ENCODE results near the gene RIMS3.

The RIMS3 gene

GRCh38 chr1:40652979-40653378 is 12.5 kb downstream of the RIMS3 start:
- peaks cover 16% of the 10 kb centered on the region; the same call in 1 of the 2 replicates for H3K79me2 ChIP-seq (ENCODE audit: insufficient read depth, low read length)
- H3K9ac ChIP-seq (ENCODE audit: low read depth, low read length, poor library complexity, severe bottlenecking), result no peak overlapping the region
- H3K9me3 ChIP-seq (ENCODE audit: insufficient read depth, low read depth, low read length), result no peaks in the 10 kb centered on the region
- H3K9me2 ChIP-seq (replicated peaks; ENCODE audit: low read depth, low read length), result no peaks in the 10 kb centered on the region
- peaks cover 24% of the 10 kb centered on the region for H3K4me1 ChIP-seq (ENCODE audit: insufficient read depth, low read length, poor library complexity, severe bottlenecking)
- H2AFZ ChIP-seq (ENCODE audit: low read length), result no peak overlapping the region
- peaks cover 10% of the 10 kb centered on the region for H4K20me1 ChIP-seq (ENCODE audit: insufficient read depth, low read length, poor library complexity, severe bottlenecking)
- H3K36me3 ChIP-seq (ENCODE audit: insufficient read depth, low read length), result no peaks in the 10 kb centered on the region
- TF ChIP-seq CTCF (conservative IDR thresholded peaks at IDR 0.05; ENCODE audit: low read length), result no peak
- TF ChIP-seq EZH2phosphoT487 (IDR thresholded peaks at IDR 0.05; ENCODE audit: borderline replicate concordance), result no peak
- H3K4me3 ChIP-seq (ENCODE audit: low read length, poor library complexity, severe bottlenecking), result no peak overlapping the region
- no peaks in the 10 kb centered on the region for H3K27me3 ChIP-seq (ENCODE audit: insufficient read depth, low read length, poor library complexity, severe bottlenecking)
- no peak overlapping the region for H3K4me2 ChIP-seq (ENCODE audit: low read depth, low read length, poor library complexity, severe bottlenecking)
- H3F3A ChIP-seq (ENCODE audit: low read depth), result no peaks in the 10 kb centered on the region

- Histone ChIP-seq H3F3A (ENCODE audit: low read depth) (no peaks in the 10 kb centered on the region), H3K9me3 (ENCODE audit: insufficient read depth, low read depth, low read length) (no peaks in the 10 kb centered on the region), H3K27me3 (ENCODE audit: insufficient read depth, low read length, poor library complexity, severe bottlenecking) (no peaks in the 10 kb centered on the region), H3K9ac (ENCODE audit: low read depth, low read length, poor library complexity, severe bottlenecking) (no peak overlapping the region), H3K4me3 (ENCODE audit: low read length, poor library complexity, severe bottlenecking) (no peak overlapping the region), H2AFZ (ENCODE audit: low read length) (no peak overlapping the region), H3K4me2 (ENCODE audit: low read depth, low read length, poor library complexity, severe bottlenecking) (no peak overlapping the region), H3K79me2 (ENCODE audit: insufficient read depth, low read length) (peaks cover 15% of the 10 kb centered on the region; the same call in 1 of the 2 replicates), H3K9me2 (replicated peaks; ENCODE audit: low read depth, low read length) (no peaks in the 10 kb centered on the region), H4K20me1 (ENCODE audit: insufficient read depth, low read length, poor library complexity, severe bottlenecking) (peaks cover 11% of the 10 kb centered on the region), H3K4me1 (ENCODE audit: insufficient read depth, low read length, poor library complexity, severe bottlenecking) (peaks cover 29% of the 10 kb centered on the region), H3K36me3 (ENCODE audit: insufficient read depth, low read length) (no peaks in the 10 kb centered on the region)
- TF ChIP-seq CTCF (conservative IDR thresholded peaks at IDR 0.05; ENCODE audit: low read length), result no peak
- TF ChIP-seq EZH2phosphoT487 (IDR thresholded peaks at IDR 0.05; ENCODE audit: borderline replicate concordance), result no peak
Observed at GRCh38 chr1:40652468-40652867, 13.0 kb downstream of the RIMS3 start.

- Histone ChIP-seq H3K9me2 (replicated peaks; ENCODE audit: low read depth, low read length) (no peaks in the 10 kb centered on the region), H3K27me3 (ENCODE audit: insufficient read depth, low read length, poor library complexity, severe bottlenecking) (no peaks in the 10 kb centered on the region), H3K4me2 (ENCODE audit: low read depth, low read length, poor library complexity, severe bottlenecking) (no peak overlapping the region), H3K9me3 (ENCODE audit: insufficient read depth, low read depth, low read length) (no peaks in the 10 kb centered on the region), H3K4me1 (ENCODE audit: insufficient read depth, low read length, poor library complexity, severe bottlenecking) (peaks cover 37% of the 10 kb centered on the region), H3K9ac (ENCODE audit: low read depth, low read length, poor library complexity, severe bottlenecking) (no peak overlapping the region), H3K4me3 (ENCODE audit: low read length, poor library complexity, severe bottlenecking) (no peak overlapping the region), H3F3A (ENCODE audit: low read depth) (no peaks in the 10 kb centered on the region), H3K36me3 (ENCODE audit: insufficient read depth, low read length) (no peaks in the 10 kb centered on the region), H4K20me1 (ENCODE audit: insufficient read depth, low read length, poor library complexity, severe bottlenecking) (peaks cover 11% of the 10 kb centered on the region), H3K79me2 (ENCODE audit: insufficient read depth, low read length) (peaks cover 15% of the 10 kb centered on the region; the same call in 1 of the 2 replicates), H2AFZ (ENCODE audit: low read length) (no peak overlapping the region)
- TF ChIP-seq EZH2phosphoT487 (IDR thresholded peaks at IDR 0.05; ENCODE audit: borderline replicate concordance) (no peak), CTCF (conservative IDR thresholded peaks at IDR 0.05; ENCODE audit: low read length) (no peak)
Observed at GRCh38 chr1:40651138-40651857, 14.2 kb downstream of the RIMS3 start.
